NCI-H1436 (cell line): Measurements from ENCODE around the gene SLC1A2.

ENCODE experiments used
- DNase-seq: peaks from one replicate; lab custom pipeline; 2025; lab: John Stamatoyannopoulos, UW

The SLC1A2 gene

GRCh38 chr11:35223991-35224390, 195.4 kb downstream of the SLC1A2 start:
- no peak for DNase-seq

- DNase-seq: no peak
Measured at GRCh38 chr11:35223371-35223796, 196.0 kb downstream of the SLC1A2 start.

- DNase-seq: no peak
Measured at GRCh38 chr11:35218956-35219355, 200.4 kb downstream of the SLC1A2 start.

DNA sequence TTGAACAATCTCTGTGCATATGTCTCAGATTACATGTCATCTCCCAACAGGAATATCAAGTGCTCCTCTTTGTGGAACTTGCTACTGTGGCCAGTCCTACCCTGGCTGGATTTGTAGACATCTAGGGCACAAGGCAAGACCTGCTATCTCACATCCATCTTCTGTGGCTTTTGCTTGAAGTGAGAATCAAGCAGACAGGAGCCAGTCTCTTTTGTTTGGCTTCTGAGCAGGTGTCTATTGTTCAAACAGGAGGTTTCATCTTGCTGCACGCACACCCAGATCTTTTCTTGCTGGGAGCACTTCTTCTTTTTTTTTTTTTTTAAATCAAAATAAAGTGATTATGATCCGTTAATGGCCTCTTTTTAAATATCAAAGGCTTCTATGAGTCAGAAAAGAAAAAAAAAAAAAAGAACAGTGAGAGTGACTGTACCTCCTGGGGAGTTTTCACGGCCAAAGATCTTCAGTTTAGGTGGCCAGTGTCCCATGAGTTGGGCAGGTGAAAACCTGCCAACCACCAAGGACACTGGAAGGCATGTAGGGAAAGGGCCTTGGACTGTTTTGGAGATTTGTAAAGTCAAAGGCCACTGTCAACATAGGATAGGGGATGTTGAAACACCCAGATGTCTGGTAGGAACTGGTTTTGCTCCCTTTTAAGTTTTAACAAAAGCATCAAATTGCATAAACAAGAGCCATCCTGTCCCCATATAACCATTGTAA, 202.2 kb downstream of the SLC1A2 start:
- DNase-seq: no peak

- no peak for DNase-seq
Measured at GRCh38 chr11:35215945-35216344, 203.4 kb downstream of the SLC1A2 start.

- DNase-seq: no peak
Measured at GRCh38 chr11:35214792-35215193, 204.6 kb downstream of the SLC1A2 start.

- no peak for DNase-seq
Measured at GRCh38 chr11:35214226-35214770, 205.1 kb downstream of the SLC1A2 start.

DNA sequence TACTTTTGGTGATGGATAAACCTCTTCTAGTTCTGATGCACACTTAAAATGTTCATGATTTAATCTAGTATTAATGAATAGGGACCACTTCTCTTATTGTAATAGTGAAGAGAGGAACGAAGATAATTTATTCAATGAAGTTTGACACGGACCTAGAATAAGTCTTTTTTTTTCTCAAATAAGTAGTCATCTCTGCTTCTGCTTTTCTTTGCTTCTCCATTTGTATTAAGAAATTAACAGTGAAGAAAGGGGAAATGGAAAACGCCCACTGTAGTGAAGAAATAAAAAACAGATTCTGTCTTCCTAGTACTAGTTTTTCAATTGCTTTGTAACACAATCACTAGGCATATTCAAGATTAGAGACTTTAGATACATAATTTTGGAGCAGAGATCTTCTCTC, 207.4 kb downstream of the SLC1A2 start:
- no peak for DNase-seq

- no peak for DNase-seq
Measured at GRCh38 chr11:35210876-35211546, 208.3 kb downstream of the SLC1A2 start.

DNA sequence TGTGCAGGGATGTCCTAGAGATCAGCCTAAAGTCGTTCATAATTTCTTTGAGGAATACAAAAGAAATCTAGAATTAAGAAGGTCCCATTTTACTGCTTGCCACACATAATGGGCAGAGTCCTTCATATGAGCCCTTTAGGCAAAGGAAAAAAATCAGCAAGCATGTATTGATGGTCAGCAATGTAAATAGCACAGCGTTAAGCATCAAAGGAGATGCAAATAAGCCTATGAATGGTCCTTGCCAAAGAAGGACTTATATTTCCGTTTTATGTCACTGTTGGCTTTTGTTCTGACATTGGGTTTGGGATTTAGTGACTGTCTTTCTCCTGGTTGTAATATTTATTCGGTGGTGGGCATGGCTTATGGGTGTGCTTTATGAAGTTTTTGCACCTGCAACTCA, 210.6 kb downstream of the SLC1A2 start:
- no peak for DNase-seq

DNA sequence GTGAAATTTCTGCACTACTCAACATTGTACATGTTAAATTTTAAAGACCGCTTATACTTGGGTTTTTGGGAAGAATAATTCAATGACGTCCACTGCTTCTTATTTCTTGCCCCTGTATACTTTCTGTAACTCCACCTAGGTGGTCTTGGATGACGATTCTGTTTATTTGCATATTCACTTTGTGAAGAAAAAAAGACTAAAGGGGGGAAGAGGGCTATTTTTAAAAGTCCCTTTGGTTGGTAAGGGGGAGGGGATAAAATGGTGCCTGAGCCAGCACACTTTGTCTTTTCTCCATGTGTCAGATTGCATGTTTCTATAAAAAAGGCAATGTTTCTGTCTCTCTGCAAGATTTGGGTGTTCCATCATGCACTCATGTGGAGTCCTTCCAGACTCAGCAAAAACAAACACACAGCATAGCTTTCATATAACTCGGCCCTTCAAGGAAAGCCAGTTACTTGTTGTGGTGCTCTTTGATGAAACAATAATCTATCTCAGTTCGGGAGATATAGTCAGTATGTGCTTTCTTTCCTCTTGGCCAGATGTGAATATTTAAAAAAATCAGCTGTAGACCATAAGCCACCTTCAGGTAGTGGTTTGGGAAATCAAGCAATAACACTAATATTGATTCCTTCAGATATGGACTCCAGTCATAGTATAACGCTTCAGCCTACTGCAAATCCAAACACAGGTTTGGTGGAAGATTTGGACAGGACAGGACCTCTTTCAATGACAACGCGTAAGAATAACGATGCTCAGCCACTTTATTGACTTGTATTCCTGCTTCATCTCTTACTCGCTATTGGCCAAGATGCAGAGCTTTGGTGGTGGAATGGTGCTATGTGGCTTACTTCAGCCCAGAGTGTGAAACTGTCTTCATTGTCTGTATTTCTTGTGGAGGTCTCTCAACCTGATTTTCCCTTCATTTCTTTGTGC, 211.6 kb downstream of the SLC1A2 start:
- DNase-seq: no peak

DNA sequence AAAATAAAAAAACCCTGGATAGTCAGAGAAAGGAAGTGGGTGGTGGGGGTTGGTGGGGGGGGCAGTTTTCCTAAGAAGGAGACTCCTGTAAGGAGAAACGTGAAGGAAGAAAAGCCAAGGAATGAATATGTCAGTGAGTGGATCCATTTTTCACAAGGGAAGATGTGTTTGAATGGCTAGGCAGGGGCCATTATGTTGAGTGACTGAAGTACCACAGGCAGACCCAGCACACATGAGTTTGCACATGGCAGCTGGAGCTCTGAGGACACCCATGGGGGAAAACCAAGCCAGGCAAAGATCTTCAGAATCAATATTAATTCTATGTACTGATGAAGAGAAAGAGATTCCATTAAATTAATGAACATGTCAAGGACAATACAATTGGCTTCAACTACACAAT, 212.7 kb downstream of the SLC1A2 start:
- DNase-seq: no peak

DNA sequence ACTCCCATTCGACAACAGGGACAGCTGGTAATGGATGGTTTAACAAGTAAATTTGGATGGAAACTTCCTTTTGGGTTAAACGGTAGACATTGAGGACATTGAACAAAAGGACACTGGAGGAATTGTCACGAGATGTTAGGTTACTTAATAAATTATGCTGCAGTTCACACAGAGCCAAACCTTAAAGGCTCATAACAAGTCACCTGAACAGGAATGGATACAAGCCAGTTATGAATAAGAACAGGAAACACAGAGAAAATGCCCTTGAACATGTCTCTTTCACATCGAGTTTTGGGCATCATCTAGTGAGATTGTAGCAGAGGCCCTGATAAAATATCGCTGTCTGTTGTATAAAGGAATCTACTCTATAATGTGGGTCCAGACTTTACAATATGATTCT, 214.7 kb downstream of the SLC1A2 start:
- DNase-seq: no peak
